Activated naive CD8-positive, alpha-beta T cell treated with anti-CD3 and anti-CD28 coated beads, Interleukin-2, amount 10 ng/mL, durations not matched to agents 7 days and 5 days (primary cell): ENCODE data around the gene IBTK. TPM values are rescaled to one million over a fixed set of nuclear protein-coding genes. Genes with fewer than 3 reads are reported as not detected.
"Not testable (repeated sequence)": the region's sequence is repeated elsewhere in the genome, so short reads cannot be mapped to it uniquely, and the experiment has no call there.

ENCODE experiments used
- ATAC-seq: fragments of 150-1000 bp; cut with Tn5 transposase; one replicate; pipeline ENCODE4 v1.10.0; 2021; ENCODE audit warnings: low read depth, moderate library complexity
- POLR2A ChIA-PET: fragments of 350-600 bp; sonication (Branson Sonifier 250); formaldehyde crosslinking; loops from one replicate; lab custom pipeline; 2021; ENCODE audit warnings: antibody characterized with exemption; lab: Charles Lee
- DNase-seq: peaks from one replicate; pipeline ENCODE4 v3.0.0; 2021
- H3K27ac Mint-ChIP-seq: one replicate; pipeline ENCODE4 v1.8.0; 2022; ENCODE audit warnings: mild to moderate bottlenecking, mixed read lengths
- H3K27me3 Mint-ChIP-seq: one replicate; pipeline ENCODE4 v1.8.0; 2022; ENCODE audit warnings: mild to moderate bottlenecking, moderate library complexity, mixed read lengths
- H3K36me3 Mint-ChIP-seq: one replicate; pipeline ENCODE4 v1.8.0; 2021; ENCODE audit warnings: mild to moderate bottlenecking, mixed read lengths
- H3K4me1 Mint-ChIP-seq: one replicate; pipeline ENCODE4 v1.8.0; 2021; ENCODE audit warnings: mixed read lengths
- H3K4me3 Mint-ChIP-seq: one replicate; pipeline ENCODE4 v1.8.0; 2022; ENCODE audit warnings: mild to moderate bottlenecking, moderate library complexity, mixed read lengths
- H3K9me3 Mint-ChIP-seq: one replicate; pipeline ENCODE4 v1.8.0; 2021; ENCODE audit warnings: mixed read lengths
- total RNA-seq, 2 experiments: library from RNA; stranded (reverse); gene quantifications; one replicate each; pipeline ENCODE4 v1.2.3, GENCODE V29; 2021

IBTK gene
- total RNA-seq, 2 experiments from 2014 or later, result 24.6 to 25.3 TPM

- ATAC-seq (no peak), DNase-seq (no peak)
- Mint-ChIP-seq H3K36me3 (no peaks in the 10 kb centered on the region), H3K9me3 (no peaks in the 10 kb centered on the region), H3K4me3 (no peak overlapping the region), H3K27ac (no peak overlapping the region), H3K27me3 (no peaks in the 10 kb centered on the region), H3K4me1 (no peaks in the 10 kb centered on the region)
- POLR2A ChIA-PET, result no interaction called here
Observed at GRCh38 chr6:82145926-82146452, 101.6 kb downstream of the IBTK start.

- H3K27ac Mint-ChIP-seq, result no peak overlapping the region
- POLR2A ChIA-PET, result no interaction called here
- no peaks in the 10 kb centered on the region for H3K4me1 Mint-ChIP-seq
- no peaks in the 10 kb centered on the region for H3K36me3 Mint-ChIP-seq
- H3K27me3 Mint-ChIP-seq, result no peaks in the 10 kb centered on the region
- H3K4me3 Mint-ChIP-seq, result no peak overlapping the region
- DNase-seq (no peak), ATAC-seq (no peak)
- H3K9me3 Mint-ChIP-seq, result no peaks in the 10 kb centered on the region
Observed at GRCh38 chr6:82144852-82145340, 102.6 kb downstream of the IBTK start.

GRCh38 chr6:82144007-82144851, 103.3 kb downstream of the IBTK start:
- DNase-seq (no peak), ATAC-seq (no peak)
- H3K4me1 Mint-ChIP-seq, result no peaks in the 10 kb centered on the region
- H3K27ac Mint-ChIP-seq, result no peak overlapping the region
- H3K9me3 Mint-ChIP-seq, result no peaks in the 10 kb centered on the region
- POLR2A ChIA-PET, result no interaction called here
- no peaks in the 10 kb centered on the region for H3K27me3 Mint-ChIP-seq
- H3K4me3 Mint-ChIP-seq, result no peak overlapping the region
- H3K36me3 Mint-ChIP-seq, result no peaks in the 10 kb centered on the region

- DNase-seq, result no peak
- Mint-ChIP-seq H3K4me3 (no peak overlapping the region), H3K36me3 (no peaks in the 10 kb centered on the region), H3K27ac (no peak overlapping the region), H3K27me3 (no peaks in the 10 kb centered on the region), H3K9me3 (no peaks in the 10 kb centered on the region), H3K4me1 (no peaks in the 10 kb centered on the region)
- POLR2A ChIA-PET, result no interaction called here
- no peak for ATAC-seq
Observed at GRCh38 chr6:82143041-82143481, 104.5 kb downstream of the IBTK start.

GRCh38 chr6:82142524-82142923, 105.0 kb downstream of the IBTK start:
- Mint-ChIP-seq H3K27me3 (no peaks in the 10 kb centered on the region), H3K27ac (no peak overlapping the region), H3K36me3 (no peaks in the 10 kb centered on the region), H3K9me3 (no peaks in the 10 kb centered on the region), H3K4me3 (no peak overlapping the region), H3K4me1 (no peaks in the 10 kb centered on the region)
- ATAC-seq (no peak), DNase-seq (no peak)
- POLR2A ChIA-PET, result no interaction called here

GRCh38 chr6:82138075-82138791, 109.3 kb downstream of the IBTK start:
- DNase-seq (no peak), ATAC-seq (no peak)
- Mint-ChIP-seq H3K9me3 (no peaks in the 10 kb centered on the region), H3K4me1 (no peaks in the 10 kb centered on the region), H3K36me3 (no peaks in the 10 kb centered on the region), H3K4me3 (no peak overlapping the region), H3K27ac (no peak overlapping the region), H3K27me3 (peaks cover 3% of the 10 kb centered on the region)
- POLR2A ChIA-PET, result no interaction called here

GRCh38 chr6:82131441-82131840, 116.1 kb downstream of the IBTK start:
- H3K4me3 Mint-ChIP-seq, result no peak overlapping the region
- no peak for DNase-seq
- H3K4me1 Mint-ChIP-seq, result no peaks in the 10 kb centered on the region
- no peak overlapping the region for H3K27ac Mint-ChIP-seq
- H3K36me3 Mint-ChIP-seq, result no peaks in the 10 kb centered on the region
- peaks cover 4% of the 10 kb centered on the region for H3K9me3 Mint-ChIP-seq
- peaks cover 3% of the 10 kb centered on the region for H3K27me3 Mint-ChIP-seq
- no peak for ATAC-seq
- POLR2A ChIA-PET, result no interaction called here

- Mint-ChIP-seq H3K27me3 (peaks cover 3% of the 10 kb centered on the region), H3K9me3 (peaks cover 4% of the 10 kb centered on the region), H3K4me1 (no peaks in the 10 kb centered on the region), H3K27ac (no peak overlapping the region), H3K36me3 (no peaks in the 10 kb centered on the region), H3K4me3 (no peak overlapping the region)
- DNase-seq (no peak), ATAC-seq (no peak)
- POLR2A ChIA-PET, result no interaction called here
Observed at GRCh38 chr6:82129797-82130196, 117.7 kb downstream of the IBTK start.

- H3K36me3 Mint-ChIP-seq, H3K9me3 Mint-ChIP-seq, H3K4me1 Mint-ChIP-seq, H3K27ac Mint-ChIP-seq, ATAC-seq, H3K4me3 Mint-ChIP-seq, DNase-seq, H3K27me3 Mint-ChIP-seq, POLR2A ChIA-PET: not testable (repeated sequence)
Observed at GRCh38 chr6:82128973-82129372, 118.6 kb downstream of the IBTK start.

GRCh38 chr6:82123632-82124031, 123.9 kb downstream of the IBTK start:
- no peaks in the 10 kb centered on the region for H3K4me1 Mint-ChIP-seq
- ATAC-seq, result no peak
- H3K36me3 Mint-ChIP-seq, result no peaks in the 10 kb centered on the region
- H3K27ac Mint-ChIP-seq, result no peak overlapping the region
- H3K9me3 Mint-ChIP-seq, result no peaks in the 10 kb centered on the region
- no peaks in the 10 kb centered on the region for H3K27me3 Mint-ChIP-seq
- no peak for DNase-seq
- H3K4me3 Mint-ChIP-seq, result no peak overlapping the region
- POLR2A ChIA-PET, result no interaction called here

Other genes with a start within 250 kb of the IBTK start
- gene TPBG, start 116.1 kb upstream of the IBTK start, total RNA-seq, result under 1 TPM; 0.11 to 0.17 TPM